BE2C (cell line): ENCODE data around the gene GOLGA2.
A peak's percentile ranks its signal among the peaks of the same experiment; 100 is the strongest.

Experiments
- DNase-seq: peaks from one replicate; pipeline ENCODE4 v3.0.0-alpha.2; 2020
- H3K27me3 ChIP-seq: fragments of 250-450 bp; sonication (Bioruptor Pico); 2 replicates; pipeline ENCODE4 v1.5.1; 2020; ENCODE audit warnings: mild to moderate bottlenecking
- H3K36me3 ChIP-seq: fragments of 250-450 bp; sonication (Bioruptor Pico); 2 replicates; pipeline ENCODE4 v1.5.1; 2020; ENCODE audit warnings: mild to moderate bottlenecking
- H3K4me1 ChIP-seq: fragments of 250-450 bp; sonication (Bioruptor Pico); 2 replicates; pipeline ENCODE4 v1.5.1; 2020
- H3K4me3 ChIP-seq: 2 replicates; pipeline ENCODE4 v1.5.1; 2011; ENCODE audit warnings: low read depth, low read length
- H3K9me3 ChIP-seq: fragments of 250-450 bp; sonication (Bioruptor Pico); 2 replicates; pipeline ENCODE4 v1.5.1; 2020
- TF ChIP-seq, protein P1 (sequence below): IDR thresholded peaks from 2 replicates; pipeline ENCODE4 v1.5.1; 2012; ENCODE audit warnings: mild to moderate bottlenecking, low read depth, low read length

GOLGA2 gene

DNA sequence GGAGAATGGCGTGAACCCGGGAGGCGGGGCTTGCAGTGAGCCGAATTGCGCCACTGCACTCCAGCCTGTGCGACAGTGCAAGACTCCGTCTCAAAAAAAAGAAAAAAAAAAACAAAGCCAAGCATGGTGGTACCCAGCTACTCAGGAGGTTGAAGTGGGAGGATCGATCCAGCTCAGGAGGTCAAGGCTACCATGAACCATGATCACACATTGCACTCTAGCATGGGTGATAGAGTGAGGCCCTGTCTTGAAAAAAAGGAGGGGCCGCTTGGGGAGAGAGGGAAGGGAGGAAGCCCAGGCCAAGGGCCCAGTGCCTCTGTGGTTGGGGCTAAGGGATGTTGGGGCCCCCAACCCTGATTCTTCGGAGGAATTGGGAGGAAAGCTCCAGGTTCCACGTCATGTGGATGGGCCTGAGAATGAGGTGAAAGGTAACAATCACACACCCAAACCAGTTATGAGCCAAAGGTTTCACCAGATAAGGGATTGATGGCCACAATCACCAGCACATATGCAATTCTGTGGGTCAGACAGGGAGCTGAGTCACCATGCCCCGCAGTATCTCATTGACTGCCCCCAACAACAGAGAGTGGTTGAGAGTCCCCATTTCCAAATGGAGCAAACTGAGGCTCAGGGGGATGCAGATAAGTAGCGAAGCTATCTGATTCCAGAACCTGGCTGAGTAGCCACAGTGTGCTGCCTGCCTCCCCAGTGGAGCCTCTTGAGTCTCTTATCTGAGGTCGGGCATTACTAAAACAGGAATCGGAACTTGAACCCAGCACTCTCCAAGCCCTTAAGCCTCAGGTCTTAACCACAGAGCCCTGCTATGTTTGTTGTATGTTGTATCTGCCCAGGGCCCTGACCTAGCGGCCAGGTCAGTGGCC, 20.8 kb upstream of the GOLGA2 start:
- Histone ChIP-seq H3K36me3 (no peaks in the 10 kb centered on the region), H3K27me3 (no peaks in the 10 kb centered on the region; the same call in 1 of the 2 replicates), H3K4me1 (no peaks in the 10 kb centered on the region), H3K9me3 (no peaks in the 10 kb centered on the region), H3K4me3 (no peak overlapping the region)
- TF ChIP-seq, protein P1, sequence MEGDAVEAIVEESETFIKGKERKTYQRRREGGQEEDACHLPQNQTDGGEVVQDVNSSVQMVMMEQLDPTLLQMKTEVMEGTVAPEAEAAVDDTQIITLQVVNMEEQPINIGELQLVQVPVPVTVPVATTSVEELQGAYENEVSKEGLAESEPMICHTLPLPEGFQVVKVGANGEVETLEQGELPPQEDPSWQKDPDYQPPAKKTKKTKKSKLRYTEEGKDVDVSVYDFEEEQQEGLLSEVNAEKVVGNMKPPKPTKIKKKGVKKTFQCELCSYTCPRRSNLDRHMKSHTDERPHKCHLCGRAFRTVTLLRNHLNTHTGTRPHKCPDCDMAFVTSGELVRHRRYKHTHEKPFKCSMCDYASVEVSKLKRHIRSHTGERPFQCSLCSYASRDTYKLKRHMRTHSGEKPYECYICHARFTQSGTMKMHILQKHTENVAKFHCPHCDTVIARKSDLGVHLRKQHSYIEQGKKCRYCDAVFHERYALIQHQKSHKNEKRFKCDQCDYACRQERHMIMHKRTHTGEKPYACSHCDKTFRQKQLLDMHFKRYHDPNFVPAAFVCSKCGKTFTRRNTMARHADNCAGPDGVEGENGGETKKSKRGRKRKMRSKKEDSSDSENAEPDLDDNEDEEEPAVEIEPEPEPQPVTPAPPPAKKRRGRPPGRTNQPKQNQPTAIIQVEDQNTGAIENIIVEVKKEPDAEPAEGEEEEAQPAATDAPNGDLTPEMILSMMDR, result no peak
- DNase-seq, result no peak

DNA sequence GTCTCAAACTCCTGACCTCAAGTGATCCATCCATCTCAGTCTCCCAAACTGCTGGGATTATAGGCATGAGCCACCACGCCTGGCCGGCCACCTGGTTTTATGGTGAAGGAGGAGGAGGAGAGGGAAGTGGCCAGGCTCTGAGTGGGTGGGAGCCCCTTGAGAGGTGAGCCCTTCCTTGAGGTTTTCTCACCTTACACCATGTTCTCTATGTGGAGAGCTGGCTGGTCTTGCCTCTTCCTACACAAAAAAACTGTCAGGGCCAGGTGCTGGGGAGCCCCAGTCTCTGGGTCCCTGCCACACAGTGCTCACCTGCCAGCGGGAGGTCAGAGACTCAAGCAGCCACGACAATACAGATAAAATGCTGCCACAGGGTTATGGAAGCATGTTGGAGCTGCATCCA, 18.3 kb upstream of the GOLGA2 start:
- Histone ChIP-seq H3K9me3 (no peaks in the 10 kb centered on the region), H3K27me3 (no peaks in the 10 kb centered on the region; the same call in 1 of the 2 replicates), H3K36me3 (no peaks in the 10 kb centered on the region), H3K4me1 (no peaks in the 10 kb centered on the region), H3K4me3 (no peak overlapping the region)
- TF ChIP-seq, protein P1, result no peak
- no peak for DNase-seq

DNA sequence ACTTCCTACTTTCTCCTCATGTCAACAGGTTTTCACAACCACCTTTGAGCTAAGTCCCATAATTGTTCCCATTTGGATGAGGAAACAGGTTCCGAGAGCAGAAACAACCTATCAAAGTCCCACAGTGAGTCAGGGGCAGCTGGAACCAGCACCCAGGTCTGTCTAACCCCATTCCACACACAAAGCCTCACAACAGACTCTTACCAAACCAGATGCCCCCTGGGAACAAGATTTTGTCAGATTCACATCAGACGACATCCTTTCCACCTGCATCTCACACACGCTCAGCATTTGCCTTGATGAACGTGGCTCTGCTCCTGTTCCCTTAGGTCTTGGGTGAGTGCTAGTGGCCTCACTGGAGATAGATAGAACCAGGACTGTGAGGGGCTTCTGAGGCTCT, 17.3 kb upstream of the GOLGA2 start:
- TF ChIP-seq, protein P1, result no peak
- Histone ChIP-seq H3K4me1 (no peaks in the 10 kb centered on the region), H3K27me3 (no peaks in the 10 kb centered on the region; the same call in 1 of the 2 replicates), H3K36me3 (no peaks in the 10 kb centered on the region), H3K4me3 (no peak overlapping the region), H3K9me3 (no peaks in the 10 kb centered on the region)
- peak; percentile 27 for DNase-seq

DNA sequence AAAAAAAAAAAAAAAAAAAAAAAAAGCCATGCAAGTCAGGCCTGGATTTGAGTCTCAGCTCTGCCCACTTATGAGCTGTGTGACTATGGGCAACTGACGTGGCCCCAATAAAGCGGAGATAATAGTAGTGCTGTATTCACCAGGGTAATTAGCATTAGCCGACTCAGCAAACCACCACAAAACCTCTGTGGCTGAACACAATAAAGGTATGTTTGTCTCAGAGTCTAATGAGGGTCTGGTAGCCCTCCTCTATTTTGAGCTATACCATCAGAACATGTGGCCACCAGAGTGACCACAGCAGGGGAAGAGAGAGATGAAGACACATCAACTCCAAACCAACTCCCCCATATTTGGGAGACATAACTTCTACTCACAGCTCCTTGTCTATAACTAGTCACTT, 16.2 kb upstream of the GOLGA2 start:
- Histone ChIP-seq H3K36me3 (no peaks in the 10 kb centered on the region), H3K4me1 (no peaks in the 10 kb centered on the region), H3K27me3 (no peaks in the 10 kb centered on the region), H3K4me3 (no peak overlapping the region), H3K9me3 (no peaks in the 10 kb centered on the region)
- TF ChIP-seq, protein P1, result no peak
- no peak for DNase-seq

DNA sequence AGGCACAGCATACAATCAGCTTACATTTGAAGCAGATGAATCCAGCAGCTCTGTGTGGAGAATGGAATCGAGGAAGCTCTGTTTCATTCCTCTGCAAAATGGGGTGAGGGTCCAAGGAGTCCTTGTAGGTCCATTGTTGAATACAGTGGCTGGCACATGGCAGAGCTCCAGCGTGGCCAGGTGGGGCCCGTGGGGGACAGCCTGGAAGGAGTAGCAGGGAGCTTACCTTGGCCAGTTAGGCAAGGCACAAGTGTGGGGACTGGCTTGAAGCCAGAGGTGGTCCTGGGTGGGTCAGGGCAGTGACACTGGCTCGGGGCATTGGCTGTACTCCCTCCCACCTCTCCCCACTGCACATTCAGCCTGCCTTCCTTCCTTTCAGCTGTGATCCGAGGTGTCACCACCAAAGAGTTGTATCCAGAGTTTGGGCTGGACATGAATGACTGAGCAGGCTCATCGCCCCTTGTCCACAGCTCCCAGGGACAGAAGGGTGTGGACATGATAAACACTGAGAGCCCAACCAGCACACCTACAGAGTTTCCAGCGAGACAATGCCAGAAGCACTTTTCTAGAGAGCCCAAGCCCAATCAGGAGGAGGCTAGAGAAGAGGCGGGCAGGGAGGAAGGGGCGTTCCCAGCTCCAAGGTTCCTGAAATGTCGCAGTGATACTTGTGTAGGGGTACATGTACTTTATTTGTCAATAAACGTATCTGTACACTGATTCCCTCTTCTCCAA, 12.6 kb upstream of the GOLGA2 start:
- no peak for DNase-seq
- TF ChIP-seq, protein P1, result no peak
- Histone ChIP-seq H3K9me3 (no peaks in the 10 kb centered on the region), H3K36me3 (no peaks in the 10 kb centered on the region), H3K4me3 (no peak overlapping the region), H3K27me3 (no peaks in the 10 kb centered on the region), H3K4me1 (no peaks in the 10 kb centered on the region)

DNA sequence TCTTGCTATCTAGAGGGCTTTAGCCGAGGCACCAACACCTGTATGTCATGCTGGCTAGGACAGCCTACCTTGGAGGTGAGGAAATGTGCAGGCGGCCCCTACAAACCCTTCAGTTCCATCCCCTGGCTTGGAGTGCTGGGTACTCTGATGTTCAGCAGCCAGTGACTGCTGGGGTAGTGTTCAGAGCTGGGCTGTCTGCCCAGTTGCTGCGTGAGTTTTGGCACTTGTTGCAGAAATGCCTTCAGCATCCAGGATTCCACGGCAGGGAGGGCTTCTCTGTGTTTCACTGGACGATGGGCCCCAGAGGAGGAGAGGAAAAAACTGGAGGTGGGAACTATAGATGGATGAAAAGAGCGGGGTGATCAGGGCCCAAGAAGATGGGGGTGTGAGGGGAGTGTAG, 10.6 kb upstream of the GOLGA2 start:
- TF ChIP-seq, protein P1, result no peak
- Histone ChIP-seq H3K4me1 (no peaks in the 10 kb centered on the region), H3K9me3 (no peaks in the 10 kb centered on the region), H3K27me3 (no peaks in the 10 kb centered on the region), H3K4me3 (no peak overlapping the region), H3K36me3 (no peaks in the 10 kb centered on the region)
- no peak for DNase-seq
